Activated T-helper 1 cell treated with anti-CD3 and anti-CD28 coated beads, Interleukin-12 subunit alpha, Interleukin-12 subunit beta, Interleukin-2, Interleukin-4 antibody, amounts not matched to agents 30 ng/mL and 10 ng/mL and 1 ng/mL, durations not matched to agents 14 hours and 24 hours and 36 hours (primary cell): ENCODE results near the gene RPS19. TPM values are rescaled to one million over a fixed set of nuclear protein-coding genes. Genes with fewer than 3 reads are reported as not detected.
"Not testable (repeated sequence)": the region's sequence is repeated elsewhere in the genome, so short reads cannot be mapped to it uniquely, and the experiment has no call there.

Source experiments
- DNase-seq: peaks from one replicate; pipeline ENCODE4 v3.0.0; 2021; ENCODE audit warnings: low spot score
- H3K27ac Mint-ChIP-seq: one replicate; pipeline ENCODE4 v1.8.0; 2021; ENCODE audit warnings: mild to moderate bottlenecking, mixed read lengths
- H3K27me3 Mint-ChIP-seq: one replicate; pipeline ENCODE4 v1.8.0; 2022; ENCODE audit warnings: mild to moderate bottlenecking, moderate library complexity, mixed read lengths; ENCODE audit not compliant: insufficient read depth
- H3K36me3 Mint-ChIP-seq: one replicate; pipeline ENCODE4 v1.8.0; 2021; ENCODE audit warnings: low read depth, mixed read lengths
- H3K4me1 Mint-ChIP-seq: one replicate; pipeline ENCODE4 v1.8.0; 2021; ENCODE audit warnings: low read depth, mixed read lengths
- H3K4me3 Mint-ChIP-seq: one replicate; pipeline ENCODE4 v1.8.0; 2021; ENCODE audit warnings: mild to moderate bottlenecking, moderate library complexity, mixed read lengths
- H3K9me3 Mint-ChIP-seq: one replicate; pipeline ENCODE4 v1.8.0; 2021; ENCODE audit warnings: mixed read lengths
- intact Hi-C: fragments of 100-400 bp; cut with micrococcal nuclease; formaldehyde crosslinking; loops from one replicate; pipeline ENCODE4 v1.15.1; 2024
- total RNA-seq: library from RNA; stranded (reverse); gene quantifications from 2 replicates; pipeline ENCODE4 v1.2.3, GENCODE V29; 2022

Gene RPS19
- total RNA-seq, 1 donor from 2014 or later, result 2,906 TPM

DNA sequence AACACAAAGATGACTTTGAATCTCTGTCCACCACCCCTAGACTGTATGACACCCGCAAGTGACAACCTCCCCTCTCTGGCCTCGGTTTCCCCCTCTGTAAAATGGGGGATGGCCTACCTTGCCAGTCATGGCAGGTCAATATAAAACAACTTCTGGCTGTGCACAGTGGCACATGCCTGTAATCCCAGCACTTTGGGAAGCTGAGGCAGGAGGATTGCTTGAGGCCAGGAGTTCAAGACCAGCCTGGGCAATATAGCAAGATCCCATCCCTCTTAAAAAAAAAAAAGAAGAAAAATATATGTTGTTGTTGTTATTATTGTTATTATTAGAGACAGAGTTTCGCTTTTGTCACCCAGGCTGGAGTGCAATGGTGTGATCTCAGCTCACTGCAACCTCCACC is 15.9 kb downstream of the RPS19 start:
- H3K4me3 Mint-ChIP-seq, result peak overlapping the region; percentile 72
- H3K9me3 Mint-ChIP-seq, H3K27me3 Mint-ChIP-seq, DNase-seq: not testable (repeated sequence)
- H3K4me1 Mint-ChIP-seq, result peaks cover 70% of the 10 kb centered on the region
- peak overlapping the region; percentile 96 for H3K27ac Mint-ChIP-seq
- peaks cover 13% of the 10 kb centered on the region for H3K36me3 Mint-ChIP-seq
- intact Hi-C loops, result loop anchor here (1.0 kb wide), 1 partner anchor 8 kb away; no protein-coding TSS in a partner anchor

DNA sequence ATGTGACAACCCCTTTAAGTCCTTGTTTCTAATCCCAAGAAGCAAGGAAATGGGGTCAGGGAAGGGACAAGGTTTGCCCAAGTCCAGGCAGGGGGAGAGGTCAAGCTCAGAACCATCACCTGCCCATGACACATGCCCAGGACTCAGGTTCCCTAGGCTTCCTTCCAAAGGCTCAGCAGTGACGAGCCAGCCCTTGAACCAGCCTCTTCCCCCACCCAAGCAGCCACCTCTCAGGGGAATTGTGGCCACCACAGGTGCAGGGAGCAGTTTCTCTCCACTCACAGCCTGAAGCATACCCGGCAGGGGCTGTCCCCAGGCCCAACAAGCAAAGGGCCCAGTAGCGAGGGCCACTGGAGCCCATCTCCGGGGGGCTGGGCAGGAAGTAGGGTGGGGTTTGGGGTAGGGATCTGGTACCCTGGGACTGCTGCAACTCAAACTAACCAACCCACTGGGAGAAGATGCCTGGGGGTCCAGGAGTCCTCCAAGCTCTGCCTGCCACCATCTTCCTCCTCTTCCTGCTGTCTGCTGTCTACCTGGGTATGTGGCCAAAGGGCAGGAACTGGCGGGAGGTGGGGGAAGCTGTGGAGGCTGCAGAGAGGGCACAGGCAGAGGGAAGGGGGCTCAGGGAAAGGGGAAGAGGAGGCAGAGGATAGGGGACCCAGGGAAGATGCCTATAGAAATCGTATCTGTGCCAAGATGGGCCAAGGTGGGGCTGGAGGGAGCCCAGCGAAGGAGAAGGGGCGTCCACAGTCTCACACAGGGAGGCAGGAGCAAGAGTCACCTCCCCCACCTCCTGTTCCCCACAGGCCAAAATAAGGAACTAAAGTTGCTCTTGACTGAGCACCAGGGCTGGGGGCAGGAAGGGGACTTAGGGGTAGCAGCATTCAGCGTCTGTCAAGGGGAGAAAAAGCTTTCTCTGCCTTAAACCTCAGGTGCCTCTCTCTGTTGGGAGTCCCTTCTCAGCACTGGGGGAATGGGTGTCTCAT is 17.1 kb downstream of the RPS19 start, which contains the start of gene CD79A:
TSS of gene CD79A (plus strand) at position 433 of the 986 bp plus-strand sequence. CDS start at position 459, 26 bp downstream.
- intact Hi-C loops, result no loop called here
- peak within 1 kb of the TSS; percentile 19 for H3K4me3 Mint-ChIP-seq
- peaks cover 65% of the 10 kb centered on the region for H3K4me1 Mint-ChIP-seq
- no peaks in the 10 kb centered on the region for H3K9me3 Mint-ChIP-seq
- peak within 1 kb of the TSS; percentile 96 for H3K27ac Mint-ChIP-seq
- H3K27me3 Mint-ChIP-seq, result no peaks in the 10 kb centered on the region
- DNase-seq, result no peak
- H3K36me3 Mint-ChIP-seq, result peaks cover 4% of the 10 kb centered on the region

DNA sequence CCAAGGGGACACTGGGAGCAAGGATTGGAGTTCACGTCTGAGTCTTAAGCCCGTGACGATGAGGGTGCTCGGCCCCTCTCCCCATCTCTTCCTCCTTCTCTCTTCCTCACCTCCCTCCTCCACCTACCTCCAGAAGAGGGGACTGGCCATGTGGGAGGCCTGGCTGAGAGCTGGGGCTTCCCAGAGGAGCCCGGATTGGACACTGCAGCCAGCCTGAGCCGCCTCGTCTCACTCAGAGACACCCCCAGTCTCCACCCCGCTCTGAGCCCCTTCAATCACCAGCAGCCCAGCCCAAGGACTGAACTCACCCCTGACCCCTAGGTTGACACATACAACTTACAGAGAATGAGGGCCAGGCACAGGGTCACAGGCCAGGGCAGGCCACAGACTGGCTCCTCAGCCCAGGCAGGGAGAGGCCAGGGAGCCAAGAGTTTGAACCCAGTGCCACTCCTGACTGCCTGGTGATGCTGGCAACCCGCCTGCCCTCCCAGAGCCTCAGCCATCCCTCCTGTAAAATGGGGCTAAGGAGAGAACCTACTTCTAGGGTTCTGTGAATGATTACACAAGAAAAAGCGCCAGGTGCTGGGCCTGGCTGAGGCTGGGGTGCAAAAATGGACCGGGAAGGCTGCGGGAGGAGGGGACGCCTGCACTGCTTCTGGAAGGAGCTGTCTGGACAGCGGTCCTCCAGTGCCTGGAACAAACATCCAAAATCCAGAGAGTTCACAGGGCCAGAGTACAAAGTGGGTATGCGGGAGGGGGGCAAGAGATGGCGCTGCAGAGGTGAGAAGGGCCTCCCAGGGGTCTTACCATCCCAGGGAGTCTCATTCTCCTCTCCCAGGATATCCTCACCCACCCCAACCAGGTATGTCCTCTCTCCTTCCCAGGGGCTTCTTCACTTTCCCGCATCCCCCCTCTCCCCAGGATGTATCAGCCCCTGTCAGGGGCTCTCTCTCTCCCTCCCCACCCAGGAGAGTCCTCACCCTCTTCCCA is 18.2 kb downstream of the RPS19 start:
- no peak for DNase-seq
- Mint-ChIP-seq H3K4me1 (peaks cover 60% of the 10 kb centered on the region), H3K27ac (peak overlapping the region; percentile 23), H3K4me3 (no peak overlapping the region), H3K36me3 (peaks cover 5% of the 10 kb centered on the region), H3K9me3 (no peaks in the 10 kb centered on the region), H3K27me3 (no peaks in the 10 kb centered on the region)
- intact Hi-C loops, result no loop called here

DNA sequence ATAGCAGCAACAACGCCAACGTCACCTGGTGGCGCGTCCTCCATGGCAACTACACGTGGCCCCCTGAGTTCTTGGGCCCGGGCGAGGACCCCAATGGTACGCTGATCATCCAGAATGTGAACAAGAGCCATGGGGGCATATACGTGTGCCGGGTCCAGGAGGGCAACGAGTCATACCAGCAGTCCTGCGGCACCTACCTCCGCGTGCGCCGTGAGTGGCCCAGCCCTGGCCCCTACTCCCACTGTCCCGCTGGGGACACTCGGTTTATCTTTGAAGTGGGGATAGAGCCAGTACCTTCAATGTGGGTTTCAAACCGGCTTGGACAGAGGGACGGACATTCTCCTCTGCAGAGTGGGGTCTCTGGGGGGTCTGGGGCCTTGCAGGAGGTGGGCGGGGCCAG is 19.0 kb downstream of the RPS19 start:
- no peak for DNase-seq
- H3K36me3 Mint-ChIP-seq, result peaks cover 8% of the 10 kb centered on the region
- peaks cover 57% of the 10 kb centered on the region for H3K4me1 Mint-ChIP-seq
- no peak overlapping the region for H3K4me3 Mint-ChIP-seq
- intact Hi-C loops, result no loop called here
- no peak overlapping the region for H3K27ac Mint-ChIP-seq
- no peaks in the 10 kb centered on the region for H3K9me3 Mint-ChIP-seq
- H3K27me3 Mint-ChIP-seq, result no peaks in the 10 kb centered on the region

DNA sequence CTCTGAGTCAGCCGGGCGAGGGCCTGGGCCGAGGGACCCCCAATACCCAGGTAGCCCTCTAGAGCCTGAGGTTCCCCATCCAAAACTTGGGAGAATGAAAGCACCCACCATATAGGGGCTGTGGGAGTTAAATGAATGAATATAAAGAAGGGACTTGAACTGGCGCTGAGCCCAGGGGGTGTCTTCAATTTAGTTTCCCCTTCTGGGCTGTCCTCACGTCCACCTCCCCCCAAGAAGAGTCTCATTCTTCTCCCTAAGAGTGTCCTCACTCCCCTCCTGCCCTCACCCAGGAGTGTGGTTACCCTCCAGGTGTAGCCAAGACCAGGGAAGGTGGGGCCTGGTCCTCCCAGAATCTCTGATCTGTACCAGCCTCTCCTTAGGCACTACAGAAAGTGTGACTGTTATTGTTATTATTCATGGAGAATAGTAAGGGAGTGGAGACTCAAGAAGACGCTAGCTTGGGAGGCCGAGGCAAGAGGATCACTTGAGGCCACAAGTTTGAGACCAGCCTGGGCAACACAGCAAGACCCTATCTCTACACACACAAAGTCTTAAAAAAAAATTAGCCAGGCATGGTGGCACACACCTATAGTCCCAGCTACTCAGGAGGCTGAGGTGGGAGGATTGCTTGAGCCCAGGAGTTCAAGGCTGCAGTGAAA is 19.7 kb downstream of the RPS19 start:
- Mint-ChIP-seq H3K4me3 (no peak overlapping the region), H3K4me1 (peaks cover 53% of the 10 kb centered on the region), H3K27ac (peak overlapping the region; percentile 11), H3K27me3 (no peaks in the 10 kb centered on the region), H3K9me3 (no peaks in the 10 kb centered on the region), H3K36me3 (peaks cover 8% of the 10 kb centered on the region)
- DNase-seq, result no peak
- intact Hi-C loops, result loop anchor here (5.0 to 10.0 kb wide), 3 partner anchors 335 to 615 kb away; partner anchors contain the start of genes GSK3A and HNRNPUL1

DNA sequence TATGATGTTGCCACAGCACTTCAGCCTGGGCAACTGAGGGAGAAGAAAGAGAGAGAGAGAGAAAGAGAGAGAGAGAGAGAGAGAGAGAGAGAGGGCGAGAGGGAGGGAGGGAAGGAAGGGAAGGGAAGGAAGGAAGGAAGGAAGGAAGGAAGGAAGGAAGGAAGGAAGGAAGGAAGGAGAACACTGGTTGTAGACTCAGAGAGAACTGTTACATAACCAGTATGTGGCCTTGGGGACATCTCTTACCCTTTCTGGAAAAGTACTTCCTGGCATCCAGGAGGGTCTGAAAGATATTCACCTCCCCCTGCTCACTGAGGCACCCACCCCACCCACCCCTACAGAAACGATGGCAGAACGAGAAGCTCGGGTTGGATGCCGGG is 20.3 kb downstream of the RPS19 start:
- Mint-ChIP-seq H3K4me3 (no peak overlapping the region), H3K36me3 (peaks cover 10% of the 10 kb centered on the region), H3K4me1 (peaks cover 56% of the 10 kb centered on the region), H3K9me3 (no peaks in the 10 kb centered on the region), H3K27me3 (no peaks in the 10 kb centered on the region), H3K27ac (peak overlapping the region; percentile 11)
- no peak for DNase-seq
- intact Hi-C loops, result loop anchor here (5.0 to 10.0 kb wide), 3 partner anchors 336 to 616 kb away; partner anchors contain the start of genes GSK3A and HNRNPUL1

DNA sequence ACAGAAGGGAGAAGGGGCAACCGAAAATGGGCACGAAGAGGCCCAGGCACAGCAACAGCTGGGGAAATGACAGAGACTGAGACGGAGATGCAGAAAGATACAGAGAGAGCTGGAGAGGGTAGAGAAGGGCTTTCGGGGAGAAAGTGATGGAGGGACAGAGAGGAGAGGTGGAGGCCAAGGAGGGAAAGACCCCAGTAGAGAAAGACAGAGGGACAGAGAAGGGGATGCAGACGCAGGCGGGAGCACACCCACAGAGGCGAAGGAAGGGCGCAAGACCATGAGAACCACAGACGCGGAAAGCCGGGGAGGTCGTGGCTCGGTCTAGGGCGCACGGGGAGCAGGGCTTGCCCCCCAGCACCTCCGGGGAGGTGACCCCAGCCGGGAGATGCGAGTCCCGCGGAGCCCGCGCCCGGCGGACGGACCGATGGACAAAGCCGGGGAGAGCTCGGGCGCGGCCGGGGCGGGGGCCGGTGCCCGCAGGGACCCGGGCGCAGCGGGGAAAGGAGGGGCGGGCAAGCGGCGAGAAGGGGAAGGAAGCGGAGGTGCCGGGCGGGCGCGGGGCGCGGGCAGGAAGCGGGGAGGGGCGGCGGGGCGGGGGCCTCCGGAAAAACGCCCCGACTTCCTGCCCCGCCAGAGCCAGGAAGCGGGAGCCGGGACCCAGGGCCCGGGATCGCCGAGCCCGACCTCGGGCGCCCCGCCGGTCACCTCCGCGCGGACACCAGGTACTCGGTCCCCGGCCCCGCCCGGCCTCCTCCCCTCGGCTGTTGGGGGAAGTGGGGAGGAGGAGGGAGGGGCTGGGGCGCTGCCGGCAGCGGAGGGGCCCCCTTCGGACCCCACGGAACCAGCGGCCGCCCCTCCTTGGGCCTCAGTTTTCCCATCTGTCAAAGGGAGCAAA is 22.8 kb downstream of the RPS19 start, which contains the start of gene ARHGEF1:
TSS of gene ARHGEF1 (plus strand) at position 617 of the 895 bp plus-strand sequence. CDS start 4,899 bp downstream, outside the sequence.
- Mint-ChIP-seq H3K27ac (peak within 1 kb of the TSS; percentile 96), H3K4me3 (peak within 1 kb of the TSS; percentile 93), H3K36me3 (peaks cover 12% of the 10 kb centered on the region), H3K4me1 (peaks cover 50% of the 10 kb centered on the region), H3K9me3 (no peaks in the 10 kb centered on the region), H3K27me3 (no peaks in the 10 kb centered on the region)
- peak; percentile 61 for DNase-seq
- intact Hi-C loops, result loop anchor here (5.0 to 10.0 kb wide), 3 partner anchors 338 to 618 kb away; partner anchors contain the start of genes GSK3A and HNRNPUL1

DNA sequence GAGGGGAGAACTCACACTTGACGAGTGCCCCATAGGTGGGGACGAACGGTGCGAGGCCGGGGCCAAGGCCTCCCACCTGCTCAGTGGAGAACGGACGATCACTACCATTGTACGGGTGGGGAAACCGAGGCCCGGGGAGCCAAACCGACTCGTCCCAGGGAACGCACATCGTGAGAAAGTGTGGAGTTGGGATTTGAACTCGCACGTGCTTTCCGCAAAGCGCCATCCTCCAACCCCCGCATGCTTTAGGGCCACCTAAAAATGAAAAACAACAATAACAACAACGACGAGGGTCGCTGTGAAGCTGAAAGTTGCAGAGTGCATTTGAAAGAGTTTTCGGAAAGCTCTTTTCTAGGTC is 23.4 kb downstream of the RPS19 start:
- Mint-ChIP-seq H3K4me3 (peak overlapping the region; percentile 81), H3K27me3 (no peaks in the 10 kb centered on the region), H3K9me3 (no peaks in the 10 kb centered on the region), H3K27ac (peak overlapping the region; percentile 96), H3K4me1 (peaks cover 50% of the 10 kb centered on the region), H3K36me3 (peaks cover 17% of the 10 kb centered on the region)
- no peak for DNase-seq
- intact Hi-C loops, result loop anchor here (5.0 to 10.0 kb wide), 3 partner anchors 339 to 619 kb away; partner anchors contain the start of genes GSK3A and HNRNPUL1

DNA sequence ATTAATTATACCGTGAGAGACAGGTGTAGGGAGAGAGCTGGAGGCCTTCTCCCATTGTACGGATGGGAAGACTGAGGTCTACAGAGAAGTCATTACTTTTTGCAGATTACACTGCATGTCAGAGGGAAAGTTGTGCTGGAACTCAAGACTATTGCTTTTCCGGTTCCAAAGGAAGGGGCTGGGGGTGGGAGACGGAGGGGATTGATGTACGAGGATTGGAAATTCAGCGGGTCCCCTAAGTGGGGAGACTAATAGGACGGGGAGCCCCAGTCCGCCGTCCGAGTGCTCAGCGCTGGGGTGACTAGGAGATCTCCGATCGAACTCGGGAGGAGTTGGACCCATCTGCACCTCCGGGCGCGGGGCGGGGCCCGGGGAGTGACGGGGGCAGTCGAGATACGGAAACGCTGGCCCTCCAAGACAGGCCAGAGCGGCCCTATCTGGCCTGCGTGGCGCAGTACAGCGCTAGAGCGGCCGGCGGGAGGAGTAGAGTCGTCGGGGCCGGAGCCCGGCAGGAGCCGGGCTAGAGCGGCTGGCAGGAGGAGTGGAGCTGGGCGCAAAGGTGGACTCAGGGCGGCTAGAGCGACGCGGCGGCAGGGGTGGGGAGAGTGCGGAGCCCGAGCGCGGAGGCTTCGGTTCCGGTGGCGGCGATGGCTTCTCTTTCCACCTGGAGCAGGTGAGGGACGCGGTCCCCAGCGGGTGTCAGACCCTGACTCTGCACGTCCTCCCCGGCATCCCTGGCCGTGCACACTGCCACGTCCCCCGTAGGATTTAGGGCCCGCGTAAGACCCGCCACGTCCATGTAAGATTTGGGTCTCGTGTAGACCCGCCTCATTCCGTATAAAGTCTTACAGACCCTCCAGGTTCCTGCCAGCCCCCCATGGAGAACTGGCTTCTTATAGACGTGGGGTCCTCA is 24.0 kb downstream of the RPS19 start:
- peak; percentile 89 for DNase-seq
- intact Hi-C loops, result loop anchor here (1.0 to 10.0 kb wide), 5 partner anchors 9 to 619 kb away; partner anchors contain the start of genes GSK3A and HNRNPUL1
- H3K4me3 Mint-ChIP-seq, result peak overlapping the region; percentile 81
- H3K4me1 Mint-ChIP-seq, result peaks cover 56% of the 10 kb centered on the region
- peaks cover 22% of the 10 kb centered on the region for H3K36me3 Mint-ChIP-seq
- H3K27me3 Mint-ChIP-seq, result no peaks in the 10 kb centered on the region
- H3K27ac Mint-ChIP-seq, result peak overlapping the region; percentile 96
- no peaks in the 10 kb centered on the region for H3K9me3 Mint-ChIP-seq
